HCEC 1CT (cell line): ENCODE results near the gene PRC1.
"Not testable (repeated sequence)": the region's sequence is repeated elsewhere in the genome, so short reads cannot be mapped to it uniquely, and the experiment has no call there.

Experiments
- DNase-seq: peaks from one replicate; pipeline ENCODE4 v3.0.0-alpha.2; 2017

The PRC1 gene

GRCh38 chr15:90931828-90932659 lies 62.3 kb downstream of the PRC1 start, which contains the start of gene HDDC3:
HDDC3 (minus strand) TSS chr15:90932549; CDS start chr15:90932540, 9 bp downstream.
- peak; percentile 76 for DNase-seq

DNA sequence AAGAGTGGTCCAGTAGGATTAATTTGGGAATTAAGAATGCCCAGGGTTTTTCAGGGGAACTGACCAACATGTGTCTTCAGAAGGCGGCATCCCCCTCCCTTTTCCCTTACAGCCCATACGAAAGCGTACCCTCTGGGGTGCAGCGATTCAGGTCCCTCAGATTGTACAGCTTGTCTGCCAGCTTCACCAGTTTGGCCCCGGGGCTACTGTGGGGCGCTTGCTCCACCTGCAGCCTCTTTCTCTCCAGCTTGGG lies 62.8 kb downstream of the PRC1 start:
- DNase-seq = no peak

- no peak for DNase-seq
These were observed 63.3 kb downstream of the PRC1 start for GRCh38 chr15:90930861-90931574.

GRCh38 chr15:90929246-90930019 lies 64.9 kb downstream of the PRC1 start:
- DNase-seq = no peak

- DNase-seq = not testable (repeated sequence)
These were observed 66.2 kb downstream of the PRC1 start for GRCh38 chr15:90928106-90928505.

- not testable (repeated sequence) for DNase-seq
These were observed 67.6 kb downstream of the PRC1 start for GRCh38 chr15:90926766-90927165.

- DNase-seq = no peak
These were observed 70.0 kb downstream of the PRC1 start for GRCh38 chr15:90924375-90924774.

GRCh38 chr15:90922712-90923322 lies 71.5 kb downstream of the PRC1 start:
- not testable (repeated sequence) for DNase-seq

DNA sequence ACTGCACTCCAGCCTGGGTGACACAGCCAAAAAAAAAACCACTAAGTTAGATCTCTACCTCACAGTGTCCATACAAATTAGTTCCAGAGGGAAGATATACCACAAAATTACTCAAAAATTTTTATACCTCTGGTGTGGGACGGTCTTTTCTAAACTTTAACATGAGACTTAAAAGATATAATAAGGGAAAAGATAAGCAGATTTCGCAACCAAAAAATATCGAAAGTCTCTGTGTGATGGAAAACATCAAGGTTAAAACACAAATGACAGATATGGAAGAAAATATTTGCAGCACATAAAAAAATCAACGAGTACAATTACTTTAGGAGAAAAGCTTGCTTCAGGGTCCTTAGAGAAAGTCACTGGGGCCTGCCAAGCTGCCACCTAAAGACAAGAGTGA lies 72.4 kb downstream of the PRC1 start:
- no peak for DNase-seq

- DNase-seq = no peak
These were observed 75.5 kb downstream of the PRC1 start for GRCh38 chr15:90918835-90919234.

- DNase-seq = no peak
These were observed 76.1 kb downstream of the PRC1 start for GRCh38 chr15:90918034-90918788.

- DNase-seq = no peak
These were observed 76.8 kb downstream of the PRC1 start for GRCh38 chr15:90917569-90917968.

DNA sequence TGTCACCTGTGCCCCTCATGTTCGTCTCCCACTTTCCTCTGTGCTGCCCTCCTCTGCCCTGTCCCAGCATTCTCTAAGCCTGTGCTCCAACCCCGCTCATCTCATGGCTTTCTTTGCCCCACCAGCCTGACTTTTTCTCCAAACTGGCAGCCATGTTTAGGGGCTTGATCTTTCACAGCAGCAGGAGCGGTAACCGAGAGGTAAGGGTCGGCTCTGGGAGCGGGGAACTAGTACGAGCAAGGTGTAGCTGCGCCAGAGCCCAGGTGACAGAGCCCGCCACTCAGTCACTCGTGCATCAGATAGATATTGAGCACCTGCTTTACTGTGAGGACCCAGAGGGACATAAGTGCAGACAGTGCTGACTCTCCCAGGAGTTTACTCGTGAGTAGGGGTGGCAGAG lies 77.9 kb downstream of the PRC1 start:
- no peak for DNase-seq
